Measurements from ENCODE around the gene KMT5C.
A peak's percentile ranks its signal among the peaks of the same experiment; 100 is the strongest.

The KMT5C gene

GRCh38 chr19:55368106-55368505 lies 28.4 kb downstream of the KMT5C start:
- no peak for DNase-seq

- DNase-seq: peak; percentile 70
These were observed 29.3 kb downstream of the KMT5C start for GRCh38 chr19:55368701-55369563.

- peak; percentile 68 for DNase-seq
These were observed 30.1 kb downstream of the KMT5C start for GRCh38 chr19:55369653-55370304.

DNA sequence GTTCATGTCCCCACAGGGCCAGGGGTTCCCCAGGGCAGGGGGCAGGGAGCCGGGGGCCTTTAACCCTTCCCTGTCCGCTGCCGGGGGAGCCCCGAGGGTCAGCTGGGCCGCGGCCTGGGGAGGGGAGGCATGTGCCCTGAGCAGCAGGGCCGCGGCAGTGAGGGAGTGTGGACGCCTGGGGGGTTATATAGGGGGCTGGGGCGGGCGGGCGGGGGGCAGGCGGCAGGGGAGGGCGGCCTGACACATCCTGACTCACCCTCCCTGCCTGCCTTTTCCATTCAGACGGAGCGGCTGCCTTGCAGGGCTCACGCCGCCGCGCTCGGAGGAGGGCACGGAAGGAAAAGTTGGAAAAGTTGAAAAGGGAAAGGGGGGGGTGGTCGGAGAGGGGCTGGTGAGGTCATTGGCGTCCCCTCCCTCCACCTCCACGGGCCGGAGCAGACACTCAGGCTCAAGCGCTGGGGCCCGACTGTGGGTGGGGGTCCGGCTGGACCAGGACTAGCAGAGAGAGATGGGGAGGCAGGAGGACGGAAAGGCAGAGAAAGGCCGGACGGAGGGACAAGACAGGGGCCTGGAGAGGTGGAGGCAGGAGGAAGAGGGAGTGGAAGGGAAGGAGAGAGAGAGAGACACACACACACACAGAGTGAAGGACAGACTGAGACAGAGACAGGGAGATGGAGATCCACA lies 30.8 kb downstream of the KMT5C start, which contains the start of gene IL11:
Gene IL11, minus strand, starts transcription at position 159 of the 684 bp plus-strand sequence. Its CDS starts 153 bp downstream, at position 6.
- no peak for DNase-seq

- DNase-seq: no peak
These were observed 32.8 kb downstream of the KMT5C start for GRCh38 chr19:55372316-55373081.

DNA sequence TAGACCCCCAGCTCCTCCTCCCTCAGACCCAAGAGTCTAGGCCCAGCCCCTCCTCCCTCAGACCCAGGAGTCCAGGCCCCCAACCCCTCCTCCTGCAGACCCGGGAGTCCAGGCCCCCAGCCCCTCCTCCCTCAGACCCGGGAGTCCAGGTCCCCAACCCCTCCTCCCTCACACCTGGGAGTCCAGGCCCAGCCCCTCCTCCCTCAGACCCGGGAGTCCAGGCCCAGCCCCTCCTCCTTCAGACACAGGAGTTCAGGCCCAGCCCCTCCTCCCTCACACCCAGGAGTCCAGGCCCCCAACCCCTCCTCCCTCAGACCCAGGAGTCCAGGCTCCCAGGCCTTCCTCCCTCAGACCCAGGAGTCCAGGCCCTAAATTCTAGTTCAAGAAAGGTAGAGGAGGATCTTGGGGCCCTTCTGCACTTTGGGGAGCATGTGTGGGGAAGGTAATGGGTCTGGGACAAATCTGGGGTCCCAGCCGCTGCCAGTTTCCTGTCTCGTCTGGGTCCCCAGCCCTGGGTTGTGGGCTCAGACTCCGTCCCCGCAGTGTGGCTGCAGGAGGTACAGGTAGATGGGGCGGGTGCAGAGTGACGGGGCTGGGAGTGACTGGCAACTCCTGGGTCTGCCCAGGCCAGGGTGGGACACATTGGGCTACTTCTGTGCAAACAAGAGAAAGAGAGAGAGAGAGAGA lies 33.8 kb downstream of the KMT5C start:
- no peak for DNase-seq

DNA sequence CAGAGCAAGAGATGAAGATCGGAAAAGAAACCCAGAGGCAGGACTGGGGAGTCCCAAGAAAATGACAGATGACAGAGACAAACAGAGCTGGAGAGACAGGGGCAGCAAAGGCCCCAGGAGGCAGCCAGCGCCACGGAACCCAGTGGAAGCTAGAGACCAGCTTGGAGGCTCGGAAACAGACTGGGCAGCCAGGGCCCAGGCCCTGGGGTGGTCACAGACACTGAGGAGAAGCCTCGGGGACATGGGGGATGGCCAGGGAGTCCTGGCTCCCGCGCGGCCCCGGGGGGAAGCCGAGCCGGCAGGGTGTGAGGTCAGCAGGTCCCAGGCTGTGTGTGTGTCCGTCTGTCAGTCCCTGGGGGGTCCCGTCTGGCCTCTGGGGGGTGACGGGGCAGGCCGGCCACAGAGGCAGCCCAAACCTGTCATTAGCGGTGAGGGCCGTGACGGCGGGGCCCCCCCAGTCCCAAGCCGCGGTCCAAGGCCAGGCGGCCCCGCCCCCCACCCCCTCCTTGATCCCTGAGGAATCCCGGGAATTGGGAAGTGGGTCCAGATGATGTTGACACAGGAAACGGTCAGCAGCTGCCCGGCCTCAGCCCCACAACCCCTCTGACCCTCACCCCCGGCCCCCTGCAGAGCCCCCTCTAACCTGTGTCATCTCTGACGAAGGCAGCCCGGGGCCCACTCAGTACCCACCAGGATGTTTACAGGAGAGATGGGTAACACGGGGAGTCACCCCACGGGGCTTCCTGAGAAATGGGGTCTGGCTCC lies 34.5 kb downstream of the KMT5C start:
- peak; percentile 51 for DNase-seq

- DNase-seq: peak; percentile 60
These were observed 36.7 kb downstream of the KMT5C start, which contains the start of gene TMEM190 for GRCh38 chr19:55376241-55376933. Gene TMEM190, plus strand, starts transcription at chr19:55376826. Its CDS starts 28 bp downstream, at chr19:55376854.

DNA sequence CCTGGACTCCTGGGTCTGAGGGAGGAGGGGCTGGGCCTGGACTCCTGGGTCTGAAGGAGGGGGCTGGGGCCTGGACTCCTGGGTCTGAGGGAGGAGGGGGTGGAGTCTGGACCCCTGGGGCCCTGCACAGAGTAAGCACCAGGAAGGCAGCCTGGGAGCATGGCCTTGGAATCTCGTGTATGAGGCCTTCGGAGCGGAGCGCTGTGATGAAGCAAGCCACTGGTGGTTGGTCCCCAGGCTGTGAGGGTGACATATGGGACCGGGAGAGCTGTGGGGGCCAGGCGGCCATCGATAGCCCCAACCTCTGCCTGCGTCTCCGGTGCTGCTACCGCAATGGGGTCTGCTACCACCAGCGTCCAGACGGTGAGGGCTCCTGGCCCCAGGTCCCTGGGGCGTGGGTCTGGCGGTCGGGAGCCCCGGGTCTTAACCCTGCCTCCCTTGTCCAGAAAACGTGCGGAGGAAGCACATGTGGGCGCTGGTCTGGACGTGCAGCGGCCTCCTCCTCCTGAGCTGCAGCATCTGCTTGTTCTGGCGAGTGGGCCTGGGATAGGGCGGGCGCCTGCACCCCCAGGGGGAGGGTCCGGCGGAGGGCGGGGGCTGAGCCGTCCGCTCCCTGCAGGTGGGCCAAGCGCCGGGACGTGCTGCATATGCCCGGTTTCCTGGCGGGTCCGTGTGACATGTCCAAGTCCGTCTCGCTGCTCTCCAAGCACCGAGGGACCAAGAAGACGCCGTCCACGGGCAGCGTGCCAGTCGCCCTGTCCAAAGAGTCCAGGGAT lies 37.9 kb downstream of the KMT5C start:
- DNase-seq: peak; percentile 52

DNA sequence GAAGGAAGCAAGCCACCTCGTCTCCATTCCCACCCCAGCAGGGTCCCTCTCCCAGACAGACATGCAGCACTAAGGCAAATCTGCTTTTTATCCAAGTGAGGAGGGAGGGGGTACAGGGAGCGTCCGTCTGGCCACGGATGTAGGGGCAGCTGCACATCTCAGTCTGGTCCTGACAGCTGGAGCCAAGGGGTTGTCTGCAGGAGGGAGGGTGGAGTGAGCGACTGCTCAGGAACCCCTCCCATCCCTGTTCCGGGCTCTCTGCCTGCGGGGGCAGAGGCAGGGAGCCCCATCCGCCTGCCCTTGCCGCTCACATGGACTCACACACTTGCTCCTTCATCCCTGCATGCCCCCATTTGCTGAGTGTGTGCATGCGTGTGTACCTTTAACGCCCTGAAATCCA lies 39.5 kb downstream of the KMT5C start:
- no peak for DNase-seq

GRCh38 chr19:55382013-55382412 lies 42.3 kb downstream of the KMT5C start:
- DNase-seq: no peak

DNA sequence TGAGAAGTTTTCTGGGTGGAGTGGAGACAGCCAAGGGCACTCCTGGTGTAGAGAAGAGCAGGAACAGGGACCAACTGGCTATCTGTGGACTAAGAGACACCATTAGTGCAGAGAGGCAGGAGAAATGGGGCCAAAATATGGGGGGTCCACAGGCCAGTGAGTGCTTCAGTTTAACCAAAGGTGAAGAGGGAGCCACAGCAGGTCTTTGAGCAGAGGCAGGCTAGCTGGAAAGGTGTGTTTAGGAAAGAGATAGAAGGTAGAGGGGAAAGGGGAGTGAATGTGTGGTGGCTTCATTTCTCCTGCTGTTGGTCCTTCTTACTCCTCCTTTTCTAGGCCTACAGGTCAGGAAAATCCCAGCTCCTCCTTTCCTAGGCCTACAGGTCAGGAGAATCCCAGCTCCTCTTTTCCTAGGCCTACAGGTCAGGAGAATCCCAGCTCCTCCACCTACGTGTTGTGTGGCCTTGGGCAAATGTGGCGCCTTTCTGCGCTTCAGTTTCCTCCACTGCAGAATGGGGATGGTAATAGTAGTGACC lies 42.9 kb downstream of the KMT5C start:
- DNase-seq: no peak

- peak; percentile 82 for DNase-seq
These were observed 43.8 kb downstream of the KMT5C start for GRCh38 chr19:55383279-55384130.

DNA sequence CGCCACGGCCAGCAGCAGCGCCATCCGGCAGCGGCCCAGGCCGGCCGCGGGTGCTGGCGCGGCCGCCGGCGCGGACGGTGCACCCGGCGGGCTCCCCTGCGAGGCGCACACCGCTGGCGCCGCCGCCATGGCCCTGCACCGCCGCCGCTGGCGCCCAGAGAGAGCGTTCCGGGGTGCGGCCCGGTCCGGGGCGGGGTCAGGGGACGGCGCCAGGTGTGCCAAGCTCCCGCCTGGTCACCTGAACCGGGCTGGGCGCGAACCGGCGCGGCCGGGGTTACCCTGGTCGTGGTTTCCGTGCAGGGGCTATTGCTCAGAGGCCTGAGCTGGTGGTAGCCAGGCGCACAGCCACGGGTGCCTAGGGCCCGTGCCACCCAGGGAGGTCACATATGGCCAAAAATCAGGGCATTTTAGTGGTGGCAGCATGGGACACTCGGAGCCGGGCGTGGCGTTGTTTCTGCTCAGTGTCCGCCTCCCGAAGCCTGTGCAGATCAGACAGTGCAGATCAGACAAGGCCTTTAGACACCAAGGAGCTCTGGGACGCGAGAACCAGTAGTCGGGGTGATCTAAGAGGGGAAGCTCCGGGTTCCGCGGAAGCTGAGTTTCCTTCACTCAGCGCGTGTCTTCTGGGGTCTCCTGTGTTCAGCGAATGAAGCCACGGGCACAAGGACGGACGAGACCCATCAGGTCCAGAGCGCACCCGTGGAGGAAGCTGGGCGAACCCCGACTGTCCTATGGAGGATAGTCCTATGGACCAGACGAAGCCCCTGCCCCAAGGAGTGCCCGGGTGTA lies 44.6 kb downstream of the KMT5C start, which contains the start of gene TMEM238:
Gene TMEM238, minus strand, starts transcription at position 162 of the 789 bp plus-strand sequence. Its CDS starts 33 bp downstream, at position 129.
- DNase-seq: peak; percentile 72

DNA sequence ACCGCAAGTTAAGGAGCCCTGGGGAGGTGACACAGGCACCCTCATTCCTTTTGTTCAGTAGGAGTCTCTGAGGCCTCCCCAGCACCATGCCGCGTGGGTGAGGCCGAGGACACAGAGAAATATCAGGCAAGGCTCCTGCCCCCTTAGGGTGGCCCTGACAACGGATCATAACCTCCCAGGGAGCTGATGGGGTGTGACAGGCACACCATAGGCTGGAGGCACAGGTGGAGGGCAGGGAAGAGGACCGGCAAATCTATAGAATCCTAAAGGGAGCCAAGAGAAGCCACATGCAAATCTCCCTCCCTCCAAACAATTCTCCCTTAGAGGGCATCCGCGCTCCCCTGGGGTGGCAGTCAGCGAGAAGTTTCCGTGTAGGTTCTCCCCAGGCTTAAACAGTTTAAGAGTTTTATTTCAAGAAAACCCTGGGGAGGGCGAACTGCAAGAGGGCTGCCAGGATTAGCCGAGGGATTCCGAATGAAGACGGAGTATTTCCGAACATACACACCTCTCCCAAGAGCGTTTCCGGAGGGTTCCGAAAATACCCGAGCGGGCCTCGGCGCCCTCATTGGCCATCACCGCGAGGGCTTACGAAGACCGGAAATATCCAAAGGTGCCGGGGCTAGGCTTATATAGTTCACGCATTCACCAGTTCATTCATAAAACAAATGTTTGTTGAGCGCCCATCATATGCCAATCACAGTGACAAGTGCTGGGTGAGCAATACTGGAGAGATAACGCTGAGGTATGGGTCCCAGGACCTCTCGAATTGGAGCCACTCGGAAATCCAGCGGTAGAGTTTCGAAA lies 45.4 kb downstream of the KMT5C start:
- peak; percentile 99 for DNase-seq

Data from right kidney (tissue), 1 donor.